Measurements from ENCODE around the gene ARID1B.

The ARID1B gene

GRCh38 chr6:157019733-157020132 lies 242.6 kb downstream of the ARID1B start:
- H3K27ac ChIP-seq (ENCODE audit: extremely low read depth, low read depth, low read length): no peak overlapping the region
- no peak overlapping the region for H3K4me3 ChIP-seq (ENCODE audit: low read depth, low read length)
- CTCF ChIA-PET: interaction anchor here (0.7 to 1.1 kb wide), 5 partner anchors 13 to 145 kb away, joined by 3 read pairs; no protein-coding TSS in a partner anchor
- TF ChIP-seq ZNF10 (tag by site-specific recombination; IDR thresholded peaks at IDR 0.05): no peak
- TF ChIP-seq ZNF169 (tag by site-specific recombination; IDR thresholded peaks at IDR 0.05): no peak
- TF ChIP-seq PRDM1 (tag by site-specific recombination; IDR thresholded peaks at IDR 0.05): 0 out of 2 replicates have a peak, but pooled peaks have one; percentile 25
- H3K9me3 ChIP-seq (ENCODE audit: control insufficient read depth, insufficient read depth, low read depth, low read length): no peaks in the 10 kb centered on the region
- no peaks in the 10 kb centered on the region for H3K36me3 ChIP-seq (ENCODE audit: control insufficient read depth in 2 of 2, insufficient read depth in 1 of 2, low read length in 2 of 2)
- POLR2A ChIA-PET: interaction anchor here (2.7 kb wide), 1 partner anchor 239 kb away, joined by 10 read pairs; no protein-coding TSS in a partner anchor
- H3K4me1 ChIP-seq (ENCODE audit: control insufficient read depth, insufficient read depth, low read length): peaks cover 14% of the 10 kb centered on the region; the same call in 1 of the 2 replicates

GRCh38 chr6:157020398-157020797 lies 243.2 kb downstream of the ARID1B start:
- ChIA-PET POLR2A (interaction anchor here (0.7 to 2.7 kb wide), 7 partner anchors 39 to 250 kb away, joined by 3 to 10 read pairs (median 3); no protein-coding TSS in a partner anchor), CTCF (interaction anchor here (0.6 to 1.1 kb wide), 8 partner anchors 14 to 593 kb away, joined by 3 to 4 read pairs (median 3); no protein-coding TSS in a partner anchor)
- TF ChIP-seq ZNF133 (tag by site-specific recombination; IDR thresholded peaks at IDR 0.05) (no peak), BCL11B (tag by site-specific recombination; IDR thresholded peaks at IDR 0.05; ENCODE audit: low read depth) (no peak), PRDM1 (tag by site-specific recombination; IDR thresholded peaks at IDR 0.05) (no peak), HOXA7 (CRISPR knock-in tag; IDR thresholded peaks at IDR 0.05; ENCODE audit: borderline replicate concordance) (no peak), RBAK (tag by site-specific recombination; IDR thresholded peaks at IDR 0.05) (no peak), ZBTB1 (tag by site-specific recombination; IDR thresholded peaks at IDR 0.05) (no peak), ZEB2 (tag by site-specific recombination; IDR thresholded peaks at IDR 0.05) (no peak), KLF9 (tag by site-specific recombination; IDR thresholded peaks at IDR 0.05; ENCODE audit: low read depth) (no peak), ZNF366 (tag by site-specific recombination; conservative IDR thresholded peaks at IDR 0.05) (no peak), PBX3 (CRISPR knock-in tag; IDR thresholded peaks at IDR 0.05) (no peak), ZNF560 (tag by site-specific recombination; IDR thresholded peaks at IDR 0.05; ENCODE audit: borderline replicate concordance) (no peak)
- Histone ChIP-seq H3K4me1 (ENCODE audit: control insufficient read depth, insufficient read depth, low read length) (peaks cover 14% of the 10 kb centered on the region; the same call in 1 of the 2 replicates), H3K36me3 (ENCODE audit: control insufficient read depth in 2 of 2, insufficient read depth in 1 of 2, low read length in 2 of 2) (no peaks in the 10 kb centered on the region), H3K27ac (ENCODE audit: extremely low read depth, low read depth, low read length) (peak overlapping the region; percentile 97; the same call in 1 of the 2 replicates), H3K9me3 (ENCODE audit: control insufficient read depth, insufficient read depth, low read depth, low read length) (no peaks in the 10 kb centered on the region), H3K4me3 (ENCODE audit: low read depth, low read length) (peak overlapping the region; percentile 86)

GRCh38 chr6:157020881-157021343 lies 243.7 kb downstream of the ARID1B start:
- Histone ChIP-seq H3K27ac (ENCODE audit: extremely low read depth, low read depth, low read length) (peak overlapping the region; percentile 97), H3K4me3 (ENCODE audit: low read depth, low read length) (peak overlapping the region; percentile 86), H3K36me3 (ENCODE audit: control insufficient read depth in 2 of 2, insufficient read depth in 1 of 2, low read length in 2 of 2) (no peaks in the 10 kb centered on the region), H3K4me1 (ENCODE audit: control insufficient read depth, insufficient read depth, low read length) (peaks cover 14% of the 10 kb centered on the region; the same call in 1 of the 2 replicates), H3K9me3 (ENCODE audit: control insufficient read depth, insufficient read depth, low read depth, low read length) (no peaks in the 10 kb centered on the region)
- ChIA-PET POLR2A (interaction anchor here (0.7 to 2.7 kb wide), 9 partner anchors 13 to 250 kb away, joined by 3 to 10 read pairs (median 3); no protein-coding TSS in a partner anchor), CTCF (interaction anchor here (0.6 to 1.5 kb wide), 7 partner anchors 11 to 592 kb away, joined by 3 to 4 read pairs (median 3); no protein-coding TSS in a partner anchor)
- TF ChIP-seq SP2 (tag by site-specific recombination; IDR thresholded peaks at IDR 0.05) (no peak; the same call in 1 of the 2 replicates), ZNF16 (tag by site-specific recombination; IDR thresholded peaks at IDR 0.05; ENCODE audit: low read depth) (no peak), ZNF624 (tag by site-specific recombination; IDR thresholded peaks at IDR 0.05) (no peak), ZNF514 (tag by site-specific recombination; IDR thresholded peaks at IDR 0.05) (no peak), ZNF416 (tag by site-specific recombination; IDR thresholded peaks at IDR 0.05) (no peak), ZFP37 (tag by site-specific recombination; IDR thresholded peaks at IDR 0.05) (peak; percentile 95; the same call in 1 of the 2 replicates), ZNF155 (tag by site-specific recombination; IDR thresholded peaks at IDR 0.05) (no peak), ZFP3 (tag by site-specific recombination; IDR thresholded peaks at IDR 0.05; ENCODE audit: low read depth) (no peak), ZNF792 (tag by site-specific recombination; IDR thresholded peaks at IDR 0.05) (0 out of 2 replicates have a peak, but pooled peaks have one; percentile 61), ZXDB (tag by site-specific recombination; IDR thresholded peaks at IDR 0.05) (peak; percentile 77), ZNF596 (tag by site-specific recombination; IDR thresholded peaks at IDR 0.05) (peak; percentile 75; the same call in 1 of the 2 replicates), ZNF324 (tag by site-specific recombination; IDR thresholded peaks at IDR 0.05) (0 out of 2 replicates have a peak, but pooled peaks have one; percentile 68), ZNF24 (tag by site-specific recombination; IDR thresholded peaks at IDR 0.05) (0 out of 2 replicates have a peak, but pooled peaks have one; percentile 68), ZNF426 (tag by site-specific recombination; IDR thresholded peaks at IDR 0.05) (no peak), ZNF26 (tag by site-specific recombination; IDR thresholded peaks at IDR 0.05) (no peak), ZNF335 (tag by site-specific recombination; conservative IDR thresholded peaks at IDR 0.05) (peak; percentile 89), ZNF600 (tag by site-specific recombination; IDR thresholded peaks at IDR 0.05) (no peak), GFI1B (tag by site-specific recombination; IDR thresholded peaks at IDR 0.05) (no peak)

All from HEK293 (cell line).